HCT116 (cell line): ENCODE measurements around the gene SLC24A3. TPM values are rescaled to one million over a fixed set of nuclear protein-coding genes. Genes with fewer than 3 reads are reported as not detected.

Experiments used
- ATAC-seq: fragments of 200-7000 bp; cut with Tn5 transposase; 2 replicates; pipeline ENCODE4 v1.9.1; 2020; ENCODE audit warnings: mild to moderate bottlenecking, moderate library complexity
- BruUV-seq: library from RNA; stranded (reverse); fragments of 400-500 nt; replicated peaks from 2 replicates; lab custom pipeline; 2021; lab: Mats Ljungman, UMichigan
- CTCF ChIA-PET: fragments of 300-600 bp; sonication (Branson Sonifier 250); formaldehyde crosslinking; loops from one replicate; lab custom pipeline; 2021; ENCODE audit warnings: antibody characterized with exemption; lab: Charles Lee
- POLR2A ChIA-PET: fragments of 300-600, 350-600 bp; sonication (Branson Sonifier 250); formaldehyde crosslinking; loops from one replicate; lab custom pipeline; 2021; ENCODE audit warnings: antibody characterized with exemption; lab: Charles Lee
- RAD21 ChIA-PET, 2 experiments: fragments of 300-600 bp; sonication (Branson Sonifier 250); formaldehyde crosslinking; loops; one replicate each; lab custom pipeline; 2023; ENCODE audit warnings: low total read pairs in 2 of 2; ENCODE audit not compliant: uncharacterized antibody in 2 of 2, unreplicated experiment in 2 of 2, low non-redundant PET in 1 of 2; lab: Charles Lee
- DNase-seq: peaks from one replicate; pipeline ENCODE4 v3.0.0-alpha.2; 2010; ENCODE audit warnings: low read depth, low spot score
- H2AFZ ChIP-seq: fragments of 200-600 bp; shearing (Covaris generic), sonication (generic); 2 replicates; pipeline ENCODE4 v1.6.1; 2017; ENCODE audit warnings: low read depth, mixed run types, mixed read lengths, antibody characterized with exemption, low read length; ENCODE audit not compliant: poor library complexity, severe bottlenecking
- H3K27ac ChIP-seq: 2 replicates; pipeline ENCODE4 v1.5.1; 2012; ENCODE audit warnings: low read depth, low read length
- H3K27me3 ChIP-seq: fragments of 200-600 bp; sonication (generic); 2 replicates; pipeline ENCODE4 v1.6.1; 2016; ENCODE audit warnings: mixed run types, low read length, mixed read lengths; ENCODE audit not compliant: insufficient read depth
- H3K36me3 ChIP-seq, 2 experiments: fragments of 200-500 bp in 1 of 2; fragments of 200-600 bp in 1 of 2; sonication (Bioruptor generic) in 1 of 2; sonication (generic) in 1 of 2; 2 replicates each; pipeline versions ENCODE4 v1.5.1 to v1.6.1; 2014 to 2016; ENCODE audit warnings: low read length in 2 of 2, inconsistent platforms in 1 of 2, mixed read lengths in 1 of 2, mixed run types in 1 of 2; ENCODE audit not compliant: insufficient read depth in 2 of 2, control insufficient read depth in 1 of 2
- H3K4me1 ChIP-seq, 2 experiments: fragments of 200-600 bp in 1 of 2; sonication (generic) in 1 of 2; 2 replicates each; pipeline versions ENCODE4 v1.5.1 to v1.6.1; 2012 to 2017; ENCODE audit warnings: low read length in 2 of 2, inconsistent platforms in 1 of 2, mild to moderate bottlenecking in 1 of 2, mixed read lengths in 1 of 2, mixed run types in 1 of 2, moderate library complexity in 1 of 2; ENCODE audit not compliant: insufficient read depth in 2 of 2, control insufficient read depth in 1 of 2
- H3K4me2 ChIP-seq: fragments of 200-600 bp; sonication (generic); 2 replicates; pipeline ENCODE4 v1.6.1; 2017; ENCODE audit warnings: mixed run types, low read length, mixed read lengths
- H3K4me3 ChIP-seq, 2 experiments: fragments of 200-600 bp in 1 of 2; sonication (generic) in 1 of 2; replicated peaks in 1 of 2; 2 replicates each; pipeline ENCODE4 v1.5.1; 2011 to 2016; ENCODE audit warnings: low read length in 2 of 2, control low read depth in 1 of 2, low read depth in 1 of 2, mild to moderate bottlenecking in 1 of 2, mixed read lengths in 1 of 2, mixed run types in 1 of 2
- H3K79me2 ChIP-seq: fragments of 200-600 bp; sonication (generic); 2 replicates; pipeline ENCODE4 v1.6.1; 2017; ENCODE audit warnings: mild to moderate bottlenecking, mixed run types, low read length, moderate library complexity, mixed read lengths; ENCODE audit not compliant: insufficient read depth
- H3K9ac ChIP-seq: fragments of 200-600 bp; sonication (generic); 2 replicates; pipeline ENCODE4 v1.6.1; 2016; ENCODE audit warnings: low read length, mixed read lengths
- H3K9me2 ChIP-seq: fragments of 200-600 bp; sonication (generic), shearing (Covaris generic); 2 replicates; pipeline ENCODE4 v1.6.1; 2017; ENCODE audit warnings: mixed run types, mild to moderate bottlenecking, moderate library complexity; ENCODE audit not compliant: insufficient read depth
- H3K9me3 ChIP-seq, 2 experiments: fragments of 200-500 bp in 1 of 2; fragments of 200-600 bp in 1 of 2; sonication (Bioruptor generic) in 1 of 2; sonication (generic) in 1 of 2; 2 replicates each; pipeline ENCODE4 v1.6.1; 2014 to 2017; ENCODE audit warnings: low read length in 2 of 2, mixed read lengths in 2 of 2, inconsistent platforms in 1 of 2, low read depth in 1 of 2, mild to moderate bottlenecking in 1 of 2, mixed run types in 1 of 2, moderate library complexity in 1 of 2; ENCODE audit not compliant: control insufficient read depth in 1 of 2, insufficient read depth in 1 of 2
- H4K20me1 ChIP-seq: fragments of 200-600 bp; sonication (generic), shearing (Covaris generic); 2 replicates; pipeline ENCODE4 v1.6.1; 2017; ENCODE audit warnings: mixed run types, mild to moderate bottlenecking, moderate library complexity; ENCODE audit not compliant: insufficient read depth
- ATF3 ChIP-seq: IDR thresholded peaks from 2 replicates; pipeline ENCODE4 v1.6.1; 2012
- CEBPB ChIP-seq: IDR thresholded peaks from 2 replicates; pipeline ENCODE4 v1.6.1; 2012; ENCODE audit warnings: low read depth
- CTCF ChIP-seq, 3 experiments: fragments of 200-600 bp in 1 of 3; sonication (generic) in 1 of 3; IDR thresholded peaks in 2 of 3; conservative IDR thresholded peaks in 1 of 3; 2 replicates each; pipeline ENCODE4 v1.5.1; 2012 to 2017; ENCODE audit warnings: low read depth in 2 of 3, low read length in 2 of 3, antibody characterized with exemption in 1 of 3, borderline replicate concordance in 1 of 3, control low read depth in 1 of 3, mild to moderate bottlenecking in 1 of 3, mixed read lengths in 1 of 3, mixed run types in 1 of 3, moderate library complexity in 1 of 3; ENCODE audit not compliant: insufficient read depth in 1 of 3
- ELF1 ChIP-seq: IDR thresholded peaks from 2 replicates; pipeline ENCODE4 v1.6.1; 2012; ENCODE audit warnings: low read depth, borderline replicate concordance
- FOSL1 ChIP-seq: IDR thresholded peaks from 2 replicates; pipeline ENCODE4 v1.6.1; 2012; ENCODE audit warnings: low read depth
- POLR2A ChIP-seq: IDR thresholded peaks from 2 replicates; pipeline ENCODE4 v1.7.0; 2011; ENCODE audit warnings: borderline replicate concordance; ENCODE audit not compliant: insufficient read depth, insufficient read length; ENCODE audit errors: extremely low read depth
- POLR2AphosphoS5 ChIP-seq: IDR thresholded peaks from 2 replicates; pipeline ENCODE4 v1.6.1; 2011; ENCODE audit warnings: mild to moderate bottlenecking, low read depth, low read length, moderate library complexity
- SIN3A ChIP-seq: IDR thresholded peaks from 2 replicates; pipeline ENCODE4 v1.6.1; 2012; ENCODE audit warnings: low read depth
- SRF ChIP-seq: IDR thresholded peaks from 2 replicates; pipeline ENCODE4 v1.6.1; 2012; ENCODE audit warnings: low read depth
- ZBTB33 ChIP-seq: IDR thresholded peaks from 2 replicates; pipeline ENCODE4 v1.6.1; 2011; ENCODE audit warnings: mild to moderate bottlenecking, low read length, moderate library complexity; ENCODE audit not compliant: insufficient replicate concordance; ENCODE audit errors: extremely low read depth
- ZFX ChIP-seq: fragments of 450-650 bp; IDR thresholded peaks from 2 replicates; pipeline ENCODE4 v1.6.1; 2017
- intact Hi-C: fragments of 100-400 bp; cut with micrococcal nuclease; formaldehyde crosslinking; loops from 2 replicates; pipeline ENCODE4 v1.10.0; 2022
- total RNA-seq: library from RNA; stranded (reverse); gene quantifications from one replicate; pipeline ENCODE4 v1.2.1, GENCODE V29; 2021; ENCODE audit not compliant: unreplicated experiment

Gene SLC24A3
- total RNA-seq, 1 experiment from 2014 or later = not detected

GRCh38 chr20:19605786-19606485 is 393.5 kb downstream of the SLC24A3 start:
- ChIA-PET CTCF (no interaction called here), POLR2A (no interaction called here), RAD21 (no interaction called here)
- no peak overlapping the region for H2AFZ ChIP-seq
- no peaks in the 10 kb centered on the region for H3K79me2 ChIP-seq
- no peaks in the 10 kb centered on the region for H3K36me3 ChIP-seq
- no peaks in the 10 kb centered on the region for H3K9me2 ChIP-seq
- no peaks in the 10 kb centered on the region for H4K20me1 ChIP-seq
- ATAC-seq (no peak), DNase-seq (no peak)
- no peaks in the 10 kb centered on the region for H3K4me1 ChIP-seq
- peaks cover 38% of the 10 kb centered on the region for H3K27me3 ChIP-seq
- no peak overlapping the region for H3K4me2 ChIP-seq
- intact Hi-C loops = no loop called here
- H3K4me3 ChIP-seq = no peak overlapping the region
- no peak overlapping the region for H3K27ac ChIP-seq
- H3K9ac ChIP-seq = no peak overlapping the region
- no peaks in the 10 kb centered on the region for H3K9me3 ChIP-seq
- no peak for TF ChIP-seq SIN3A
- no peak for TF ChIP-seq CTCF (IDR thresholded peaks at IDR 0.05 in 2 of 3, conservative IDR thresholded peaks at IDR 0.05 in 1 of 3; ENCODE audit: borderline replicate concordance in 1 of 3, insufficient read depth in 1 of 3, low read depth in 2 of 3, low read length in 2 of 3)
- no peak for TF ChIP-seq POLR2A
- no peak for TF ChIP-seq CEBPB
- TF ChIP-seq SRF = no peak
- TF ChIP-seq ELF1 = no peak
- no peak for TF ChIP-seq POLR2AphosphoS5
- TF ChIP-seq ATF3 = no peak
- TF ChIP-seq ZBTB33 = no peak
- TF ChIP-seq FOSL1 = no peak
- TF ChIP-seq ZFX = no peak
- no TSS peak for BruUV-seq
